HepG2 (cell line): ENCODE data around the gene HSD11B1L. TPM values are rescaled to one million over a fixed set of nuclear protein-coding genes. Genes with fewer than 3 reads are reported as not detected.
A peak's percentile ranks its signal among the peaks of the same experiment; 100 is the strongest.

Experiments used
- ATAC-seq: fragments of 200-7000 bp; cut with Tn5 transposase; 3 replicates; pipeline ENCODE4 v1.9.1; 2020; ENCODE audit warnings: mild to moderate bottlenecking, moderate library complexity
- BruUV-seq: library from RNA; stranded (reverse); fragments of 400-500 nt; replicated peaks from 2 replicates; lab custom pipeline; 2021; lab: Mats Ljungman, UMichigan
- CTCF ChIA-PET: fragments of 300-600 bp; formaldehyde crosslinking; extraction: SDS; loops from one replicate; lab custom pipeline; 2021; ENCODE audit warnings: low total read pairs, inconsistent platforms, low intra/inter-chr PET ratio; lab: Yijun Ruan, JAX
- POLR2A ChIA-PET: fragments of 350-600 bp; sonication (Branson Sonifier 250); formaldehyde crosslinking; loops from one replicate; lab custom pipeline; 2020; ENCODE audit warnings: antibody characterized with exemption, inconsistent platforms; lab: Yijun Ruan, JAX
- DNase-seq: peaks from one replicate; pipeline ENCODE4 v3.0.0-alpha.2; 2015; ENCODE audit warnings: low spot score
- FAIRE-seq: peaks from 3 replicates; lab custom pipeline; 2011; peaks lifted over from hg19 to GRCh38; lab: Jason Lieb, UNC
- H2AFZ ChIP-seq: one replicate; pipeline ENCODE4 v1.6.1; 2011; ENCODE audit warnings: low read length, inconsistent platforms
- H3K27ac ChIP-seq: fragments of 300-600 bp; 3 replicates; pipeline ENCODE4 v1.8.0; 2011; ENCODE audit warnings: mixed run types, mild to moderate bottlenecking, mixed read lengths, low read length, inconsistent platforms; ENCODE audit not compliant: insufficient read depth; ENCODE audit errors: extremely low read length
- H3K27me3 ChIP-seq, 2 experiments: fragments of 200-600 bp in 1 of 2; 2 replicates in 1 of 2; 3 replicates in 1 of 2; pipeline versions ENCODE4 v1.6.0 to v1.8.0; 2011; ENCODE audit warnings: low read length in 2 of 2, mild to moderate bottlenecking in 2 of 2, moderate library complexity in 2 of 2, inconsistent platforms in 1 of 2; ENCODE audit not compliant: insufficient read depth in 2 of 2, control insufficient read depth in 1 of 2
- H3K36me3 ChIP-seq, 2 experiments: fragments of 200-600 bp in 1 of 2; replicated peaks in 1 of 2; 2 replicates in 1 of 2; 3 replicates in 1 of 2; pipeline versions ENCODE4 v1.5.1 to v1.8.0; 2011; ENCODE audit warnings: low read length in 2 of 2, inconsistent platforms in 1 of 2; ENCODE audit not compliant: insufficient read depth in 2 of 2, control insufficient read depth in 1 of 2
- H3K4me1 ChIP-seq: 2 replicates; pipeline ENCODE4 v1.5.1; 2012; ENCODE audit warnings: low read length, inconsistent platforms; ENCODE audit not compliant: insufficient read depth
- H3K4me2 ChIP-seq: 2 replicates; pipeline ENCODE4 v1.6.0; 2011; ENCODE audit warnings: low read depth, low read length, inconsistent platforms
- H3K4me3 ChIP-seq, 3 experiments: fragments of 200-600 bp in 1 of 3; sonication (generic), shearing (Covaris generic) in 1 of 3; replicated peaks in 1 of 3; 2 replicates each; pipeline ENCODE4 v1.5.1; 2011 to 2016; ENCODE audit warnings: low read length in 3 of 3, inconsistent platforms in 2 of 3, low read depth in 2 of 3, mild to moderate bottlenecking in 2 of 3, control low read depth in 1 of 3, mixed read lengths in 1 of 3; ENCODE audit not compliant: insufficient read depth in 1 of 3
- H3K79me2 ChIP-seq: one replicate; pipeline ENCODE4 v1.6.1; 2011; ENCODE audit warnings: low read length, inconsistent platforms; ENCODE audit not compliant: insufficient read depth
- H3K9ac ChIP-seq: 2 replicates; pipeline ENCODE4 v1.6.0; 2011; ENCODE audit warnings: mild to moderate bottlenecking, low read depth, low read length, inconsistent platforms; ENCODE audit not compliant: insufficient read depth
- H3K9me3 ChIP-seq: 2 replicates; pipeline ENCODE4 v1.5.1; 2012; ENCODE audit warnings: mild to moderate bottlenecking, low read length
- H4K20me1 ChIP-seq: 2 replicates; pipeline ENCODE4 v1.6.0; 2011; ENCODE audit warnings: inconsistent platforms, mild to moderate bottlenecking, low read length, moderate library complexity; ENCODE audit not compliant: insufficient read depth
- HOXA9 ChIP-seq: sonication (generic); formaldehyde crosslinking; IDR thresholded peaks from 2 replicates; pipeline ENCODE4 v1.8.1; 2022; ENCODE audit warnings: missing genetic modification reagents, mild to moderate bottlenecking, moderate library complexity, borderline replicate concordance
- HOXD1 ChIP-seq: sonication (generic); formaldehyde crosslinking; IDR thresholded peaks from 2 replicates; pipeline ENCODE4 v1.5.0; 2020; ENCODE audit warnings: missing genetic modification reagents
- MEIS2 ChIP-seq: sonication (generic); formaldehyde crosslinking; IDR thresholded peaks from 2 replicates; pipeline ENCODE4 v1.9.0; 2021; ENCODE audit warnings: mild to moderate bottlenecking, missing genetic modification reagents
- MXI1 ChIP-seq: IDR thresholded peaks from 3 replicates; pipeline ENCODE4 v1.6.1; 2012; ENCODE audit warnings: low read depth, low read length, inconsistent platforms, borderline replicate concordance
- POLR2AphosphoS5 ChIP-seq: IDR thresholded peaks from 2 replicates; pipeline ENCODE4 v1.6.1; 2012; ENCODE audit warnings: low read depth, low read length
- RBFOX2 ChIP-seq: fragments of 200-400 bp; formaldehyde crosslinking; IDR thresholded peaks from 2 replicates; pipeline ENCODE4 v1.6.1; 2017; ENCODE audit warnings: low read depth, mild to moderate bottlenecking, low read length
- SOX5 ChIP-seq: IDR thresholded peaks from 2 replicates; pipeline ENCODE4 v1.6.1; 2016; ENCODE audit warnings: borderline replicate concordance
- SRSF1 ChIP-seq: fragments of 200-400 bp; formaldehyde crosslinking; optimal IDR thresholded peaks from 2 replicates; pipeline ENCODE3; 2017; ENCODE audit warnings: mild to moderate bottlenecking, low read depth, low read length, moderate library complexity
- U2AF2 ChIP-seq: fragments of 200-400 bp; formaldehyde crosslinking; IDR thresholded peaks from 2 replicates; pipeline ENCODE4 v1.6.1; 2017; ENCODE audit warnings: low read depth, mild to moderate bottlenecking, low read length
- WIZ ChIP-seq: sonication (generic); formaldehyde crosslinking; IDR thresholded peaks from 2 replicates; pipeline ENCODE4 v1.5.1; 2020; ENCODE audit warnings: mild to moderate bottlenecking, missing genetic modification reagents
- ZEB1 ChIP-seq: IDR thresholded peaks from 2 replicates; pipeline ENCODE4 v1.6.1; 2012; ENCODE audit warnings: mild to moderate bottlenecking, low read depth, inconsistent platforms; ENCODE audit not compliant: insufficient replicate concordance
- WGBS: methylation state at CpG from one replicate; pipeline ENCODE4 v1.1.6; 2017; ENCODE audit warnings: low lambda C conversion rate; 5-methylcytosine and 5-hydroxymethylcytosine counted together
- in situ Hi-C: cut with HindIII; loops from 2 replicates; pipeline ENCODE4 v1.10.0; 2017; ENCODE audit warnings: low pct_unique_long_range_greater_than_20kb; ENCODE audit not compliant: extremely low pct_ligation_motif_present
- intact Hi-C: fragments of 100-400 bp; cut with micrococcal nuclease; formaldehyde crosslinking; loops from one replicate; pipeline ENCODE4 v1.10.0; 2022; ENCODE audit not compliant: unreplicated experiment
- polyA plus RNA-seq, 8 experiments: library from polyadenylated mRNA; depleted of rRNA in 3 of 8; stranded (reverse) in 7 of 8; unstranded in 1 of 8; fragments of >200 nt; fragmentation: Illumina TruSeq in 4 of 8; extraction: Trizol in 4 of 8; gene quantifications; 2 replicates each; pipeline versions ENCODE4 v1.2.1 to v1.2.3, GENCODE V29; 2011 to 2016; ENCODE audit warnings: low read depth in 4 of 8, missing spikeins in 1 of 8, mixed read lengths in 1 of 8; ENCODE audit not compliant: insufficient read depth in 1 of 8
- total RNA-seq, 5 experiments: library from RNA; depleted of rRNA; stranded (reverse); fragments of >200 nt; fragmentation: Illumina TruSeq; extraction: Trizol; gene quantifications; 2 replicates each; pipeline ENCODE4 v1.2.3, GENCODE V29; 2016; ENCODE audit warnings: low read depth in 1 of 5
- TF ChIP-seq, protein P1 (sequence below): sonication (generic); formaldehyde crosslinking; IDR thresholded peaks from 2 replicates; pipeline ENCODE4 v1.8.0; 2022; ENCODE audit warnings: mild to moderate bottlenecking, missing genetic modification reagents, moderate library complexity
- TF ChIP-seq, protein P2 (sequence below): sonication (generic); formaldehyde crosslinking; IDR thresholded peaks from 2 replicates; pipeline ENCODE4 v1.8.0; 2022; ENCODE audit warnings: missing genetic modification reagents, low read depth, mild to moderate bottlenecking, borderline replicate concordance
- TF ChIP-seq, protein P3 (sequence below): sonication (generic); formaldehyde crosslinking; IDR thresholded peaks from 2 replicates; pipeline ENCODE4 v1.4.0; 2020; ENCODE audit warnings: mild to moderate bottlenecking, missing genetic modification reagents
- TF ChIP-seq, protein P4 (sequence below): sonication (generic); formaldehyde crosslinking; IDR thresholded peaks from 2 replicates; pipeline ENCODE4 v1.5.1; 2020; ENCODE audit warnings: missing genetic modification reagents, mild to moderate bottlenecking, borderline replicate concordance
- TF ChIP-seq, protein P5 (sequence below): sonication (generic); formaldehyde crosslinking; IDR thresholded peaks from 2 replicates; pipeline ENCODE4 v1.4.0; 2020; ENCODE audit warnings: missing genetic modification reagents

The HSD11B1L gene
- total and polyA plus RNA-seq, 2 of the 13 experiments (the other 11 are each of a cell fraction or from before 2014, with no cell fraction given): 2.8 to 3.9 TPM

DNA sequence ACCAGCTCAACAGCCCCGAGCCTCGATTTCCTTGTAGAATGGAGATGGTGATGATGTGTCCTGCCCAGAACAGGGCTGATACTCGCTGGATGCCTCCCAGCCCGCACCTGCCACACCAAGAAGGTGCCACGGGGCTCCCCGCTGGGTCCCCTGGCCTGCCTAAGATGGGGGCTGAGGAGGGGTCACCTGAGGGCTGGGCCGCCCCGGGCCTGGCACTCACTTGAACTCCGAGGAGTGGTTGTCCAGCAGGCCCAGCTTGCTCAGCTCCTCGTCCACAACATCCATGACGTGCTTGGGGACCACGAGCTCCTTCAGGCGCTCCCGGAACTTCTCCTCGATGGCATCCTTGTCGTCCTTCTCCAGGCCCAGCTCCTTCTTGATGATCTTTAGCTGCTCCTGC, 24.7 kb downstream of the HSD11B1L start:
- no peak overlapping the region for H3K9ac ChIP-seq
- H3K4me3 ChIP-seq: no peak overlapping the region
- ChIA-PET POLR2A (interaction anchor here (0.5 to 0.9 kb wide), 2 partner anchors 14 to 1924 kb away, joined by 3 to 5 read pairs; partner anchors contain the start of genes PET100 and XAB2), CTCF (no interaction called here)
- H4K20me1 ChIP-seq: peaks cover 2% of the 10 kb centered on the region; the same call in 1 of the 2 replicates
- in situ Hi-C loops: no loop called here
- H3K79me2 ChIP-seq: no peaks in the 10 kb centered on the region
- no peak for ATAC-seq
- peaks cover 33 to 66% of the 10 kb centered on the region in 2 experiments for H3K36me3 ChIP-seq
- WGBS: 92% methylated on average over 11 of the region's 16 CpGs
- intact Hi-C loops: no loop called here
- H3K27ac ChIP-seq: no peak overlapping the region
- no peaks in the 10 kb centered on the region for H3K9me3 ChIP-seq
- no peak overlapping the region for H3K4me2 ChIP-seq
- BruUV-seq: no TSS peak
- no peak overlapping the region for H2AFZ ChIP-seq
- no peak for DNase-seq
- H3K27me3 ChIP-seq: no peaks in the 10 kb centered on the region
- H3K4me1 ChIP-seq: no peaks in the 10 kb centered on the region
- no peak for FAIRE-seq
- TF ChIP-seq SOX5: no peak
- TF ChIP-seq, protein P1, sequence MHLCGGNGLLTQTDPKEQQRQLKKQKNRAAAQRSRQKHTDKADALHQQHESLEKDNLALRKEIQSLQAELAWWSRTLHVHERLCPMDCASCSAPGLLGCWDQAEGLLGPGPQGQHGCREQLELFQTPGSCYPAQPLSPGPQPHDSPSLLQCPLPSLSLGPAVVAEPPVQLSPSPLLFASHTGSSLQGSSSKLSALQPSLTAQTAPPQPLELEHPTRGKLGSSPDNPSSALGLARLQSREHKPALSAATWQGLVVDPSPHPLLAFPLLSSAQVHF (CRISPR knock-in tag): no peak
- TF ChIP-seq, protein P2, sequence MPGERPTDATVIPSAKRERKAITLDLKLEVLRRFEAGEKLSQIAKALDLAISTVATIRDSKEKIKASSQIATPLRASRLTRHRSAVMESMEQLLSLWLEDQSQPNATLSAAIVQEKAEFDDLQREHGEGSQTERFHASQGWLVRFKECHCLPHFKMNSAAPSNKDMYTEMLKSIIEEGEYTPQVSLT: no peak
- TF ChIP-seq HOXD1 (CRISPR knock-in tag): no peak
- TF ChIP-seq HOXA9 (CRISPR knock-in tag): no peak
- TF ChIP-seq U2AF2: no peak
- no peak for TF ChIP-seq SRSF1
- TF ChIP-seq, protein P3, sequence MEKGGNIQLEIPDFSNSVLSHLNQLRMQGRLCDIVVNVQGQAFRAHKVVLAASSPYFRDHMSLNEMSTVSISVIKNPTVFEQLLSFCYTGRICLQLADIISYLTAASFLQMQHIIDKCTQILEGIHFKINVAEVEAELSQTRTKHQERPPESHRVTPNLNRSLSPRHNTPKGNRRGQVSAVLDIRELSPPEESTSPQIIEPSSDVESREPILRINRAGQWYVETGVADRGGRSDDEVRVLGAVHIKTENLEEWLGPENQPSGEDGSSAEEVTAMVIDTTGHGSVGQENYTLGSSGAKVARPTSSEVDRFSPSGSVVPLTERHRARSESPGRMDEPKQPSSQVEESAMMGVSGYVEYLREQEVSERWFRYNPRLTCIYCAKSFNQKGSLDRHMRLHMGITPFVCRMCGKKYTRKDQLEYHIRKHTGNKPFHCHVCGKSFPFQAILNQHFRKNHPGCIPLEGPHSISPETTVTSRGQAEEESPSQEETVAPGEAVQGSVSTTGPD (CRISPR knock-in tag): no peak
- TF ChIP-seq, protein P4, sequence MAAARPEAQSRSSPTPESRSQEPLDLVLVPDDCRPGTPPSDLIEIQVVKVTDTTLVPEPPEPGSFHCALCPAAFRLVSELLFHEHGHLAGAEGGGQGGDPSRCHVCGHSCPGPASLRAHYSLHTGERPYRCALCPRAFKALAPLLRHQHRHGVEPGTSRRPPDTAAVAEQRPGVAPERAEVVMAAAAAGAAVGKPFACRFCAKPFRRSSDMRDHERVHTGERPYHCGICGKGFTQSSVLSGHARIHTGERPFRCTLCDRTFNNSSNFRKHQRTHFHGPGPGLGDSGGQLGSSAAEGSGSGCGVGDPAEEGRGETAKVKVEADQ (CRISPR knock-in tag): no peak
- TF ChIP-seq WIZ (CRISPR knock-in tag): no peak
- TF ChIP-seq MEIS2 (CRISPR knock-in tag): no peak
- TF ChIP-seq, protein P5, sequence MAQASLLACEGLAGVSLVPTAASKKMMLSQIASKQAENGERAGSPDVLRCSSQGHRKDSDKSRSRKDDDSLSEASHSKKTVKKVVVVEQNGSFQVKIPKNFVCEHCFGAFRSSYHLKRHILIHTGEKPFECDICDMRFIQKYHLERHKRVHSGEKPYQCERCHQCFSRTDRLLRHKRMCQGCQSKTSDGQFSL (CRISPR knock-in tag): no peak
- TF ChIP-seq RBFOX2: 0 out of 2 replicates have a peak, but pooled peaks have one; percentile 33
- no peak for TF ChIP-seq ZEB1
- TF ChIP-seq MXI1: no peak
- TF ChIP-seq POLR2AphosphoS5: 0 out of 2 replicates have a peak, but pooled peaks have one; percentile 17
